Tibial artery (tissue), 4 donors: ENCODE measurements around the gene TRIM8.

Experiments
- DNase-seq, 2 donors: peaks; one replicate each; pipeline ENCODE4 v3.0.0-alpha.2; 2019
- H3K27ac ChIP-seq, 2 donors: fragments of 200-600 bp; sonication (generic) in 1 of 2; 1 replicate in 1 of 2; 2 replicates in 1 of 2; pipeline ENCODE4 v1.5.1; 2018 to 2019; ENCODE audit warnings: mild to moderate bottlenecking in 1 of 2
- H3K27me3 ChIP-seq, 2 donors: fragments of 200-600 bp; sonication (generic) in 1 of 2; one replicate each; pipeline versions ENCODE4 v1.5.1 to v1.6.0; 2016 to 2019
- H3K36me3 ChIP-seq, 3 donors: fragments of 200-600 bp; sonication (generic) in 2 of 3; one replicate each; pipeline ENCODE4 v1.5.1; 2016 to 2019; ENCODE audit warnings: mild to moderate bottlenecking in 2 of 3
- H3K4me1 ChIP-seq, 4 donors: fragments of 200-600 bp; sonication (generic) in 2 of 4; 1 replicate in 3 of 4; 2 replicates in 1 of 4; pipeline ENCODE4 v1.5.1; 2016 to 2019
- H3K4me3 ChIP-seq, 2 donors: fragments of 200-600 bp; sonication (generic) in 1 of 2; 1 replicate in 1 of 2; 2 replicates in 1 of 2; pipeline ENCODE4 v1.5.1; 2018 to 2019; ENCODE audit warnings: mild to moderate bottlenecking in 2 of 2
- H3K9me3 ChIP-seq, 3 donors: fragments of 200-600 bp; sonication (generic) in 1 of 3; one replicate each; pipeline ENCODE4 v1.5.1; 2016 to 2019
- CTCF ChIP-seq, 2 experiments: fragments of 200-600 bp in 1 of 2; fragments of 450-650 bp in 1 of 2; IDR thresholded peaks; one replicate each; pipeline ENCODE4 v1.5.1; 2017 to 2019; ENCODE audit warnings: antibody characterized with exemption in 2 of 2, mild to moderate bottlenecking in 1 of 2, moderate library complexity in 1 of 2
- intact Hi-C: fragments of 100-400 bp; cut with DNase I; formaldehyde crosslinking; loops from one replicate; pipeline ENCODE4 v1.15.0; 2023; ENCODE audit warnings: low total_unique reads

TRIM8 gene

DNA sequence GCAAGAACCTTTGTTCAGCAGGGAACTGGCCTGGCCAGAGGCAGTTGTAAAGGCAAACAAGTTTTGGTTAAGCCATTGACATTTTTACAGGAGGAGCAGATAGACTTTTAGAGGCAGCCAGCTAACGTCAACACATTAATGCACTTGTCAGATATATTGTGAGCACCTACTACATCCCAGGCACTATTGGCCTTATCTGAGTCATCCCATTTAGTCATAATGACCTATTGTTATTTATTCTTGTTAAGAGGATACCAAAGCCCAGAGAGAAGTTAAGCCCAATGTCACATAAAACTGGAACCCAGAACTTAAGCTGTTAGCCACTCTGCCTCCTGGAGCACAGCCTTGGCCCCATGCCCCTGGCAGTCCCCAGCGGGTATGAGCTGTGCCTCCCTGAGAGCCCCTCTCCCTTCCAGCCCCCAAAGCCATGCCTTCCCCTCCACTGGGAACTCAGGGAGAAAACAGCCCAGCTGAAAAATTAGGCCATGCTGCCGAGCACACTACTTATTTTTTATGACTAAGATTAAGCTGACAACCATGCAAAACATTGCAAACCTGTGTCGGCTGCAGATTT is 32.7 kb upstream of the TRIM8 start:
- intact Hi-C loops = no loop called here
- no peak for TF ChIP-seq CTCF (IDR thresholded peaks at IDR 0.05)
- H3K4me1 ChIP-seq = peaks cover 0 to 24% (median 17%) of the 10 kb centered on the region in 4 donors

GRCh38 chr10:102612964-102613275 is 31.4 kb upstream of the TRIM8 start:
- H3K27ac ChIP-seq = peak overlapping the region; percentile 36 to 52
- peaks cover 0 to 24% (median 17%) of the 10 kb centered on the region in 4 donors for H3K4me1 ChIP-seq
- no peak overlapping the region for H3K4me3 ChIP-seq
- DNase-seq = no peak
- no peaks in the 10 kb centered on the region for H3K9me3 ChIP-seq
- no peaks in the 10 kb centered on the region for H3K27me3 ChIP-seq
- TF ChIP-seq CTCF (IDR thresholded peaks at IDR 0.05) = no peak
- H3K36me3 ChIP-seq = peaks cover 11 to 32% (median 30%) of the 10 kb centered on the region in 3 donors
- intact Hi-C loops = no loop called here

More for the DNA sequence above, 32.7 kb upstream of the TRIM8 start:
- H3K9me3 ChIP-seq = no peaks in the 10 kb centered on the region
- no peak overlapping the region for H3K4me3 ChIP-seq
- peak overlapping the region; percentile 25 to 28 for H3K27ac ChIP-seq
- no peak for DNase-seq
- no peaks in the 10 kb centered on the region for H3K27me3 ChIP-seq
- H3K36me3 ChIP-seq = peaks cover 0 to 19% (median 17%) of the 10 kb centered on the region in 3 donors

GRCh38 chr10:102613286-102613685 is 31.0 kb upstream of the TRIM8 start:
- no peaks in the 10 kb centered on the region for H3K9me3 ChIP-seq
- peaks cover 11 to 36% (median 34%) of the 10 kb centered on the region in 3 donors for H3K36me3 ChIP-seq
- no peak overlapping the region for H3K4me3 ChIP-seq
- peaks cover 0 to 24% (median 17%) of the 10 kb centered on the region in 4 donors for H3K4me1 ChIP-seq
- intact Hi-C loops = no loop called here
- H3K27ac ChIP-seq = no peak overlapping the region
- no peak for DNase-seq
- no peaks in the 10 kb centered on the region for H3K27me3 ChIP-seq
- TF ChIP-seq CTCF (IDR thresholded peaks at IDR 0.05) = no peak

- no peak for DNase-seq
- Histone ChIP-seq H3K27ac (no peak overlapping the region), H3K9me3 (no peaks in the 10 kb centered on the region), H3K4me3 (no peak overlapping the region), H3K27me3 (no peaks in the 10 kb centered on the region), H3K4me1 (peaks cover 0 to 24% (median 17%) of the 10 kb centered on the region in 4 donors), H3K36me3 (peaks cover 11 to 38% (median 36%) of the 10 kb centered on the region in 3 donors)
- intact Hi-C loops = no loop called here
- TF ChIP-seq CTCF (IDR thresholded peaks at IDR 0.05) = no peak
Observed at GRCh38 chr10:102613785-102614184, 30.5 kb upstream of the TRIM8 start.

DNA sequence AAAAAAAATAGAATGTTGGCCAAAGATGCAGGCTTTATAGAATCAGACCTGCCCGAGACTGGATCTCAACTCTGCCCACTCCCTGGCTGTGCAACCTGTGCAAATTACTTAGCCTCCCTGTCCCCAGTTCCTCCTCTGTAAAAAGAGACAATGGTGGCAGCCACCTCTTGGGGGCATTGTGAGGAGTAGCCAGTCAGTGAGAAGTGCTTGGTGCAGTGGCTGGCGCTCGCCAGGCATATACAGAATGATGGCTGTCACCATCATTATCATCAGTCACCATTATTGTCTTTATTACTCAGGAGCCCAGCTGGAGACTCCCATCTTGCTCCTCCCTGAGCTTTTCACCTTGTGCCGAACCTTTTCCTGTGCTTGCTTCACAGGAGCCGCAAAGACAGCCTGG is 29.4 kb upstream of the TRIM8 start:
- Histone ChIP-seq H3K27ac (no peak overlapping the region), H3K9me3 (no peaks in the 10 kb centered on the region), H3K4me1 (peaks cover 0 to 34% (median 26%) of the 10 kb centered on the region in 4 donors), H3K36me3 (peaks cover 11 to 42% (median 36%) of the 10 kb centered on the region in 3 donors), H3K4me3 (no peak overlapping the region), H3K27me3 (no peaks in the 10 kb centered on the region)
- intact Hi-C loops = no loop called here
- DNase-seq = no peak
- no peak for TF ChIP-seq CTCF (IDR thresholded peaks at IDR 0.05)

DNA sequence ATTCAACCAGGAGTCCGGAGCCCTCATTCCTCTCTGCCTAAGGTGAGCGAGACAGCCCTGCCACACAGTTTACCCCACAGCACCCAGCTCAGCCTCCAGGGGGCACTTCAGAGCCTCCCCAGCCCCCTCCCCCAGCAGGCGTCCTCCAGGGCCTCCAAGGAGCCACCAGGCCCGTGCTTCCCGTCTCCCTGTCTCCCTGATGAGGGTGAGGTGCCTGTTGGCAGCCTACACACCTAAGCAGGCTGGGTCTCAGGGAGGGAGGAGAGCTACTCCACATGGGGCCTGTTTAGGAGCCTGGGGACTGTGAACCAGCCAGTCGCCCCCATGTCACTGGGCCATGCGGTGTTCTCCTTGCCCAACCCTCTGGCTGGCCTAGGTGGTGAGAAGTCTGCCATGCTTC is 28.9 kb upstream of the TRIM8 start:
- Histone ChIP-seq H3K4me3 (no peak overlapping the region), H3K27ac (no peak overlapping the region), H3K4me1 (peaks cover 0 to 38% (median 31%) of the 10 kb centered on the region in 4 donors), H3K27me3 (no peaks in the 10 kb centered on the region), H3K36me3 (peaks cover 11 to 42% (median 36%) of the 10 kb centered on the region in 3 donors), H3K9me3 (no peaks in the 10 kb centered on the region)
- intact Hi-C loops = no loop called here
- DNase-seq = no peak
- TF ChIP-seq CTCF (IDR thresholded peaks at IDR 0.05) = no peak
